SKM-1 treated with dmso at 0.1 percent for 144 hours (cell line): ENCODE measurements around the gene TMEM44.
"Not testable (repeated sequence)": the region's sequence is repeated elsewhere in the genome, so short reads cannot be mapped to it uniquely, and the experiment has no call there.

Source experiments
- DNase-seq: peaks from one replicate; lab custom pipeline; 2025; ENCODE audit not compliant: unreplicated experiment; lab: John Stamatoyannopoulos, UW

TMEM44 gene

DNA sequence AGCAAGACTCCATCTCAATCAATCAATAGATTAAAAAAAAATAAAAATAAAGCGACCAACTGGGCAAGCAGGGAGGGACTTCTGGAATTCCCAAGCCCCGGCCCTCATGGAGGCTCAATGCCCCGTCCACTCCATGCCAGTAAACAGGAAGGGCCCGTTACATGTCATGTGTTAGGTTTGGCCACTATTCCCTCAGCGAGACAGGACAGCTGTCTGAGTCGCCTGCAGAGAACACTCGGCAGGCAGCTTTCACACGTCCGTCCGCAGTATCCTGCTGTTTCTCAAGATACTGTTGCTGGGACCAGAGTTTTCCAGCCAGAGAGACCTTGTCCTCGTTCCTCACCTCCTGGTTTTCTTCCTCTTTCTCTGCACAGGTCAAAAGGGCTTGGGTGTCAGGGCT lies 18.0 kb downstream of the TMEM44 start:
- no peak for DNase-seq

GRCh38 chr3:194612221-194612620 lies 21.0 kb downstream of the TMEM44 start:
- DNase-seq = no peak

GRCh38 chr3:194610689-194611088 lies 22.5 kb downstream of the TMEM44 start:
- DNase-seq = no peak

GRCh38 chr3:194609601-194610000 lies 23.6 kb downstream of the TMEM44 start:
- no peak for DNase-seq

GRCh38 chr3:194608981-194609380 lies 24.2 kb downstream of the TMEM44 start:
- DNase-seq = no peak

- DNase-seq = no peak
Measured at GRCh38 chr3:194607592-194608389, 25.4 kb downstream of the TMEM44 start.

DNA sequence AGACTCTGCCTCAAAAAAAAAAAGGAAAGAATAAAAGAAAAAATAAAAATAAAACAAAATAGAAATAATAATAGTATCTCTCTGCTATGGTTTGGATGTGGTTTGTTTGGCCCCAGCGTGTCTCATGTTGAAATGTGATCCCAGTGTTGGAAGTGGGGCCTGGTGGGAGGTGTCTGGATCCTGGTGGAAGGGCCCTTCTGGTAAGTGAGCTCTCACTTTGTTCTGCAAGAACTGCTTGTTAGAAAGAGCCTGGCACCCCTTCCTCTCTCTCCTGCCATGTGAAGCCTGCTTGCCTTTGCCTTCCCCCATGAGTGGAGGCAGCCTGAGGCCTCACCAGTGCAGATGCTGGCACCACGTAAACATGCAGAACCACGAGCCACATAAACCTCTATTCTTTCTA lies 26.3 kb downstream of the TMEM44 start:
- DNase-seq = no peak

- no peak for DNase-seq
Measured at GRCh38 chr3:194606163-194606562, 27.1 kb downstream of the TMEM44 start.

- not testable (repeated sequence) for DNase-seq
Measured at GRCh38 chr3:194605314-194605713, 27.9 kb downstream of the TMEM44 start.

GRCh38 chr3:194604837-194605236 lies 28.4 kb downstream of the TMEM44 start:
- DNase-seq = no peak

DNA sequence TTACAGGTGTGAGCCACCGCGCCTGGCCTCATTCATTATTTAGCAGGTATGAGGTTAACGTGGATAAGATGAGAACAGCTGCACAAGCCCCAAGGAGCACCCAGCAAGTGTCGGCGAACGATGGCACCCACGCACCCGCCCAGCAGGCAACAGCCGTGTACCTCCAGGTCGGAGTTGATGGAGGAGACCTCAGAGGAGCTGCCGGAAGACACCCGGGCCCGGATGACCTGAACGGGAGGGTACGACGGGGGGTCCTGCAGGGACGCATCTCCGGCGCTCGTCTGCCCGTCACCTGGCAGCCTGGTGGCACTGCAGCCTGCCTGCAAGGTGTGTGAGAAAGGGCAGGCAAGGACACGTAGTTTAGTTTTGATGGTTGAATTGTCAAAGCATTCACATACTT lies 29.1 kb downstream of the TMEM44 start:
- no peak for DNase-seq

DNA sequence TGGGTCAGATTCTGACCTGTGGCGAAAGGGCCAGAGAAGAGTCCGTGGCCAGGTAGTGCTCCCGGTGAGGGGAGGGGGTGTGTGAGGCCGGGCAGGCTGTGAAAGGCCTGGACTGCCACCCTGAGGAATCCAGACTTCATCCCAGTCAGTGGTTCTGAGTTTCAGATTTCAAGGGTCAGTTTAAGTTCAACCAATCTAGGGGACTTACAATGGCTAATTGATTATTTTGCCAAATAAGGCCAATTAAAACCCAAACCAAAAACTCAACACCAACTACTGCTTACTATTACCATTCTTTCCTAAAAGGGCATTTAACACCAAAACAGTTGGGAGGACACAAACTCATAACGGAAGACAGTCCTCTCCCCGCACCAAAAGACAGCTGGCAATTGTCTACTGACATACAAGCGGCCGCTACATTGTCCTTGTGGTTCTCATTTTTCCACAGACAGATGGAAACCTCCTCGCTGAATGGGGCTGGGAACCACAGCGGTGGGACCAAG lies 30.5 kb downstream of the TMEM44 start:
- DNase-seq = no peak

- no peak for DNase-seq
Measured at GRCh38 chr3:194598771-194599557, 34.3 kb downstream of the TMEM44 start.

DNA sequence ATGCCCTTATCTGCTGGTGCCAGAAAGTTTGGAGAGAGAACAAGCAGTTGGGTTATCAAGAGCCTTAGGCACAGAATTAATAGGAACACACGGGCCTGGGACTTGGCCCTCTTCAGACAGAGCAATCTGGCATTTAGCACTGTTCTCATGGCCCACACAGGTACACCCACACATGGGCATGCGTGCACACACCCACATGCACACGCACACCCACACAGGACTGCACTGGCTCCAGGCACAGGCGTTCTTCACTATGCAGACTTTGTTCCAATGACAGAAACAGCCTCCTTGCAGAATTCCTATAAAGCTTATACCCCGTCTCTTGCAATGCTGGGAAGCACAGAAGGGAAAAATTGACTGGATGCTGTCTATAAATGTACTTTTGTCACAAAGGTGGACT lies 36.3 kb downstream of the TMEM44 start:
- no peak for DNase-seq

DNA sequence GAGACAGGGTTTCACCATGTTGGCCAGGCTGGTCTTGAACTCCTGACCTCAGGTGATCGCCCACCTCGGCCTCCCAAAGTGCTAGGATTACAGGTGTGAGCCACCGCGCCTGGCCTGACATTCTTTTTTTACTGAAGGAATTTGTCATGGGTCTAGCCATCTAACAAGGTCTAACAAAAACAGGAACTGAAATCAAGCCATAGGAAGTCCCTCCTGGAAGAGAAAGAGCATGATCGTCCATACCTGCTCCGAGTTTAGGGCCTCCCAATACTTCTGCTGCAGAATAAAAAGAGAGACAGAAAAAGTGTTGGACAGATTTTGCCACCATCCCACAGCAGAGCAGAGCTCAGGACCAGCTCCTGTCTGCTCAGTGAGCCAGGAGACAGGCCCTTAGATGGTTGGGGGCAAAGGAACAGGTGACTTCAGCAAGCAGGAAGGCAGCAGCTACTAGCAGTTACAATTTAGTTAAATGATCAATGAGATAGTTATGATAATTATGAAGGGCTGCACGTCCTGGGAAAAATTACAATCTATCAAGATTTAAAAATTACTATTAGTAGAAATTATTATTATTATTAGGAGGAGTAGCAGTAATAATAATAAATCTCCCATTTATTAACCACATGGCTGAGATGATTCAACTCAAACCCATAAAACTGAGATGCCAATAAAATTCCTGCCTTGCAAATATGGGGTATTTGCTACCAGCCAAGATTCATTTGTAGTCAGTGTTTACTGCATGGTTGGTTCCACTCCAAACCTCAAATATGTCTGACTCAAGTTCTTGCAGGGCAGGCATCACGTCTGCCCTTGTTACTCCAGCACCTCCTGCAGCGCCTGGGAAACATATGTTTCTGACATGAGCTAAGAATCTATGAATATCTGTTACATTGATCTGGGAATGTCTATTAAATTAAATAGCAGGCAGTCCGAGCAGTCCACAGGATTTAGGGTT lies 40.1 kb downstream of the TMEM44 start:
- DNase-seq = peak; percentile 54

- DNase-seq = no peak
Measured at GRCh38 chr3:194588741-194589140, 44.5 kb downstream of the TMEM44 start.

DNA sequence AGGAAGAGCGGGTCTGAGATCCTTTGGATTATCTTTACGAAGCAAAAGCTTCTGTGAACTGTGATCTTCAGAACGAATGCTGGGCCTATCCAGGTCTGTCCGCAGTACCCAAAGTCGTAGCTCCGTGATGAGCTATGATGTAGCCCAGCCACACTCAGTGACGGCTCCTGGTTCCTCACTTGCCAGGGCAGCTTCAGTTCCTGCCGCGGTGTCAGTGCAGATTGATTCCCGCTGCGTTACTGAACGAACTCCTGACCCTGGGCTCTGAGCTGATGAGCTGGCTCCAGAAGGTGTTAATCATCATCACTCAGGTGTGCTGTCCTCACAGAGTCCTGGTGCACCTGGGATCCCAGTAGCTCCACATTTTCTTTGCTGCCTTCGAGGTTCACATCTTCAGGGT lies 45.0 kb downstream of the TMEM44 start:
- DNase-seq = no peak

DNA sequence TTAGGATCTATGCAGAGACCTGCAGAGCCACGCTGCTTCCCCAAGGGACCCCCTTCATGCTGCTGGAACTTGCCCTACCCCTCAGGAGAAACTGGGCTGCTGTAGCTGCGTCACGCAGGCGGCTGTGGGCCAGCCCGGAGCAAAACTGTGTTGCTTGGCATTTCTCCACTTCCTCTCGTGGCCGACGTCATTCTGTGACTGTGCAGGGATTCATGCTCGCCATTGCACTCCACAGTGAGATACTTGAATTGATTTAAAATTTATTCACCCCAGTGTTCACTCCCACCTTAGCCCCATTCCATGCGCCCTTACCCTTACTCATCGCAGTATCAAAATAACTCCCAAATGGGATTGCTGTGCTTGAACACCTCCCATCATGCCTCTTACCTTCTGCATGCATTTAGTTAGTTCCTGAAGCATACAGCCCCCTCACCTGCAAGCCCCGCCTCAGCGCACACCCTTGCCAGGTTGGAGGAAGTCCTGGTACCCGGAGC lies 45.7 kb downstream of the TMEM44 start:
- no peak for DNase-seq

GRCh38 chr3:194586836-194587235 lies 46.4 kb downstream of the TMEM44 start:
- DNase-seq = no peak

- no peak for DNase-seq
Measured at GRCh38 chr3:194585880-194586281, 47.3 kb downstream of the TMEM44 start.

DNA sequence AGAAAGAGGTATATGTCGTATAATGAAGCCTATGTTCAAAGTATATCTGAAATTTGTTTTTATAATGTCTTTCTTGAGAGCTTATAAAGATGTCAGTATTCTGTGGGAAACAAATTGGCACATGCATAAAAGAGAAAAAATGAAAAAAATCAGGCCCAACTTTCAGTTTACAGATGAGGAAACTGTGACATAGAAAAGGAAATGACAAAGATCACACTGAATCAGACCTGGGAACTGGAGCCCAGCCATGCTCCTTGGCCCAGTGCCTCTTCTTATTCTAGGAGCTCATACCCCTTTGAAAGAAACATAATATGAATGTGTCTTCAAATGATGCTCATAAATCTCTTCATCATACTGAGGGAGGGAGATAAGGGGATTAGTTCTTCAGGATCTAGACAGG lies 48.4 kb downstream of the TMEM44 start:
- DNase-seq = no peak
